Thymus (tissue), 11 donors: ENCODE measurements around the gene BPIFB2. TPM values are rescaled to one million over a fixed set of nuclear protein-coding genes. Genes with fewer than 3 reads are reported as not detected.

Experiments
- DNase-seq, 9 donors: peaks; one replicate each; pipeline ENCODE4 v3.0.0-alpha.2; 2013; ENCODE audit warnings: low spot score in 9 of 9, low read depth in 6 of 9, missing footprints in 1 of 9
- H3K27ac ChIP-seq, 2 donors: one replicate each; pipeline ENCODE4 v1.5.1; 2013; ENCODE audit warnings: control low read depth in 1 of 2, low read depth in 1 of 2, low read length in 1 of 2, mild to moderate bottlenecking in 1 of 2, moderate library complexity in 1 of 2
- H3K27me3 ChIP-seq, 2 donors: one replicate each; pipeline ENCODE4 v1.5.1; 2013; ENCODE audit warnings: low read length in 1 of 2; ENCODE audit not compliant: control insufficient read depth in 2 of 2, insufficient read depth in 1 of 2
- H3K36me3 ChIP-seq, 2 donors: one replicate each; pipeline ENCODE4 v1.5.1; 2013; ENCODE audit warnings: low read length in 1 of 2, mild to moderate bottlenecking in 1 of 2, moderate library complexity in 1 of 2; ENCODE audit not compliant: control insufficient read depth in 2 of 2, insufficient read depth in 2 of 2
- H3K4me1 ChIP-seq, 2 donors: one replicate each; pipeline ENCODE4 v1.5.1; 2013; ENCODE audit warnings: low read length in 2 of 2; ENCODE audit not compliant: control insufficient read depth in 2 of 2, insufficient read depth in 2 of 2
- H3K4me3 ChIP-seq, 2 donors: one replicate each; pipeline ENCODE4 v1.5.1; 2013; ENCODE audit warnings: low read length in 2 of 2, control low read depth in 1 of 2, mild to moderate bottlenecking in 1 of 2
- H3K9me3 ChIP-seq, 2 donors: one replicate each; pipeline ENCODE4 v1.5.1; 2013; ENCODE audit warnings: low read length in 1 of 2, mild to moderate bottlenecking in 1 of 2; ENCODE audit not compliant: control insufficient read depth in 2 of 2, insufficient read depth in 1 of 2
- whole genome bisulfite sequencing: extraction: QIAGEN DNeasy Blood & Tissue Kit; methylation state at CpG from one replicate; pipeline ENCODE4 v1.1.7; 2013; 5-methylcytosine and 5-hydroxymethylcytosine counted together
- polyA plus RNA-seq: library from polyadenylated mRNA; stranded (reverse); fragments of 200-250 nt; gene quantifications from one replicate; pipeline ENCODE4 v1.2.3, GENCODE V29; 2013
- total RNA-seq: library from RNA; stranded (reverse); fragments of 120-200 nt; gene quantifications from one replicate; pipeline ENCODE4 v1.2.4, GENCODE V29; 2013
- donor health status: healthy.

Gene BPIFB2
- total and polyA plus RNA-seq, 2 donors: 0.05 to 0.73 TPM

- Histone ChIP-seq H3K9me3 (no peaks in the 10 kb centered on the region), H3K27ac (no peak overlapping the region), H3K4me3 (no peak overlapping the region), H3K36me3 (no peaks in the 10 kb centered on the region), H3K4me1 (no peaks in the 10 kb centered on the region), H3K27me3 (no peaks in the 10 kb centered on the region)
- 93% methylated on average over 12 of the region's 12 CpGs for WGBS
- no peak for DNase-seq
Measured at GRCh38 chr20:33027769-33028751, 20.6 kb downstream of the BPIFB2 start.

DNA sequence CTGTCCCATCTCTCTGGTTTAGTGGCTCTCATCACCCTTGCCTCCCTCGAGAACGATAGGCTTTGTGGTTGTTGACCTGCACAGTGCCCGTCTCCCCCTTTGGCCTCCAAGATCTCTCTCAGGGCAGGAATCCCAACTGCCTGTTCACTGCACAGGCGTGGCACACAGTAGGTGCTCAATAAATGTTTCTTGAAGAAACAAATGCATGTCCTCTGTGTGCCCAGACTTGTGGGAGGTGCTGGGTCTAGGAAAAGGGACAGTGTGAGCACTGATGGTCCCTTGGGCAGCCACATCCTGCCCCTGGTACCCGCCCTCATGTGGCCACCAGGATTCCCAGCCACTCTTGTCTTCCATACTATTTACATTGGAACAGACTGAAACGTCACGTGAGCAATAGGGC lies 21.4 kb downstream of the BPIFB2 start:
- 91% methylated on average over 7 of the region's 7 CpGs for WGBS
- H3K27me3 ChIP-seq: no peaks in the 10 kb centered on the region
- H3K4me3 ChIP-seq: no peak overlapping the region
- no peak overlapping the region for H3K27ac ChIP-seq
- no peaks in the 10 kb centered on the region for H3K36me3 ChIP-seq
- H3K9me3 ChIP-seq: peaks cover 0 to 5% of the 10 kb centered on the region in 2 donors
- DNase-seq: no peak
- no peaks in the 10 kb centered on the region for H3K4me1 ChIP-seq

GRCh38 chr20:33030076-33030475 lies 22.6 kb downstream of the BPIFB2 start:
- Histone ChIP-seq H3K36me3 (no peaks in the 10 kb centered on the region), H3K4me1 (no peaks in the 10 kb centered on the region), H3K27me3 (no peaks in the 10 kb centered on the region), H3K4me3 (no peak overlapping the region), H3K27ac (no peak overlapping the region), H3K9me3 (peaks cover 0 to 8% of the 10 kb centered on the region in 2 donors)
- WGBS: 96% methylated on average over 9 of the region's 9 CpGs
- DNase-seq: no peak

DNA sequence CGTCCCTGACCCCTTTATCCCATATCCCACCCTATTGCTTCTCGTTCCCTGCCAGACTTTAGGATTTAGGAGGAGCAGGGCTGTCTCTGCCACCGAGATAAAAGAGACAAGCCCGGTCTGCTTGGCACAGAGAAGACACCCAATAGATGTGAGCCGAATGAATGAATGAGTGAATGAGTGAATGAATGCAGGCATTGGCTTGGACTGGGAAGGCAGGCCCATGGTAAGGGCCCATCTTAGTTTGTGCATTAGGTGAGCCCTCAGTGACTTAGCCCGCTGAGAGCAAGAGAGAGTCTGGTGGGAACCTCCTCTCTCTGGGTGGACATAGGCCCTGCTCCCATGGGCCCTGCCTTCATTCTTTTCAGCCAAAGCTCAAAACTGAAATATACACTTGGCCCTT lies 23.1 kb downstream of the BPIFB2 start:
- no peak for DNase-seq
- Histone ChIP-seq H3K27ac (no peak overlapping the region), H3K9me3 (peaks cover 0 to 8% of the 10 kb centered on the region in 2 donors), H3K4me1 (no peaks in the 10 kb centered on the region), H3K4me3 (no peak overlapping the region), H3K27me3 (no peaks in the 10 kb centered on the region), H3K36me3 (no peaks in the 10 kb centered on the region)
- WGBS: 95% methylated on average over 6 of the region's 6 CpGs

DNA sequence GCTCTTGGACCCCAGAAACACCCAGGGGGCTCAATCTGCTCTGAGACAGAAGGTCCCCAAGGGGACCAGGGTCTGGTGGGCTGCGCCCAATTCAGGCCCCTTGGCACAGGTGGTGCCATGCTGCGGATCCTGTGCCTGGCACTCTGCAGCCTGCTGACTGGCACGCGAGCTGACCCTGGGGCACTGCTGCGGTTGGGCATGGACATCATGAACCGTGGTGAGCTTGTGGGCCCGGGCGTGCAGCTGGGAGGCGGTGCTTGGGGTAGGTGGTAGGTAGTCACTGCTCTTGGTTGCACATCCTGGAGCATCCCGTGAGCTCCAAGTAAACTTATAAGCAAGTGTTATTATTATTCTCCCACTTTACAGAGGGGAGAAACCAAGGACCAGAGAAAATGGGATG lies 24.0 kb downstream of the BPIFB2 start, which contains the start of gene BPIFB6:
BPIFB6 (plus strand) TSS at position 118 of the 400 bp plus-strand sequence; CDS start at position 118, 0 bp downstream.
- 94% methylated on average over 10 of the region's 10 CpGs for WGBS
- Histone ChIP-seq H3K9me3 (peaks cover 0 to 8% of the 10 kb centered on the region in 2 donors), H3K36me3 (no peaks in the 10 kb centered on the region), H3K4me1 (no peaks in the 10 kb centered on the region), H3K27me3 (no peaks in the 10 kb centered on the region), H3K4me3 (no peak within 1 kb of the TSS), H3K27ac (no peak within 1 kb of the TSS)
- DNase-seq: no peak

DNA sequence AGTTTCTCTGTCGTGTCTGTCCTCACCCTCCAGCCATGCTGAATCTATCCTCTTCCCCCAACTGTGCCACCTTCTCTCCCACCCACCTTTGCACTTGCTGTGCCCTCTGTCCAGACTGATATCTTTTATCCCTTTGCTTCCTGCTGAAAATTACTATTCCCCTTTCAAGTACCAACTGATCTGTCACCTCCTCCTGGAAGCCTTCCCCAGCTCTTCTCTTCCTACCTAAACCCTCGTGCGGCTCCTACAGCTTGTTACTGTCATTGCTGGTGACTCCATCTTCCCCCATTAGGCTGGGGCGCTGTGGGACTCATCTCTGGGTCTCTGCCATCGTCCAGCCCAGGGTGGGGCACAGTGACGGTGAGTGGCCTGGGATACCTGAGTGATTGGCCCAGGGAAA lies 25.1 kb downstream of the BPIFB2 start:
- Histone ChIP-seq H3K4me3 (no peak overlapping the region), H3K27me3 (no peaks in the 10 kb centered on the region), H3K9me3 (peaks cover 0 to 8% of the 10 kb centered on the region in 2 donors), H3K4me1 (no peaks in the 10 kb centered on the region), H3K27ac (no peak overlapping the region), H3K36me3 (no peaks in the 10 kb centered on the region)
- 90% methylated on average over 6 of the region's 6 CpGs for WGBS
- no peak for DNase-seq

- no peaks in the 10 kb centered on the region for H3K4me1 ChIP-seq
- WGBS: 79% methylated on average over 5 of the region's 5 CpGs
- H3K27ac ChIP-seq: no peak overlapping the region
- no peak overlapping the region for H3K4me3 ChIP-seq
- no peak for DNase-seq
- peaks cover 0 to 8% of the 10 kb centered on the region in 2 donors for H3K9me3 ChIP-seq
- H3K36me3 ChIP-seq: no peaks in the 10 kb centered on the region
- no peaks in the 10 kb centered on the region for H3K27me3 ChIP-seq
Measured at GRCh38 chr20:33033381-33033780, 25.9 kb downstream of the BPIFB2 start.

GRCh38 chr20:33034115-33034514 lies 26.6 kb downstream of the BPIFB2 start:
- Histone ChIP-seq H3K9me3 (peaks cover 0 to 8% of the 10 kb centered on the region in 2 donors), H3K27ac (no peak overlapping the region)
- WGBS: 90% methylated on average over 5 of the region's 5 CpGs

DNA sequence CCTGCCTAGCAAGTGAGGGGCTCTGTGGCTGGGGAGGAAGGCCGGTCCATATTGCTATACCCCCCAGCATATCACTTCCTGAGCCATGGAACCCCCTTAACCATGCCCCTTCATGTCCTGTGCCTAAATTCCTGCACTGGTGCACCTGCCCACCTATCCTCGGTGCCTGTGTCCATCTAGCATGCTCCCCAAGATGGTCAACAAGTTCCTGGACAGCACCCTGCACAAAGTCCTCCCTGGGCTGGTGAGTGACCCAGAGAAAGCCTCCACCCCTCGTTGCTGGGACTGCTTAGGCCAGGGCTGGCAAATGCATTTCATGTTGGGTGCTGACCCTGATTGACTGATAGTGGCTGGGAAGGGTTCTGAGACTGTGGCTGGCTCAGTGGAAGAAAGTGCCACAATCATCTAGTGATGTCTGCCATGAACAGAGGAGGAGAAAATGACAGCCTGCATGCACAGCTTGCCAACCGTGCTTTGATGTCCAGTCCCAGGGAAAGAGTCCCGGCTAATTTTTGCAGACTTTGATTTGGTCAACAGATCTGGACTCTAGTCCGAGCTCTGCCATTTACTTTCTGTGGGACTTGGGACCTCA lies 27.5 kb downstream of the BPIFB2 start:
- H3K9me3 ChIP-seq: peaks cover 0 to 8% of the 10 kb centered on the region in 2 donors
- WGBS: 90% methylated on average over 6 of the region's 6 CpGs
- H3K4me3 ChIP-seq: no peak overlapping the region
- H3K36me3 ChIP-seq: no peaks in the 10 kb centered on the region
- DNase-seq: no peak
- no peak overlapping the region for H3K27ac ChIP-seq
- no peaks in the 10 kb centered on the region for H3K4me1 ChIP-seq
- no peaks in the 10 kb centered on the region for H3K27me3 ChIP-seq

More at GRCh38 chr20:33034115-33034514, 26.6 kb downstream of the BPIFB2 start:
- Histone ChIP-seq H3K36me3 (no peaks in the 10 kb centered on the region), H3K4me1 (no peaks in the 10 kb centered on the region), H3K4me3 (no peak overlapping the region), H3K27me3 (no peaks in the 10 kb centered on the region)
- no peak for DNase-seq
